Esophagus squamous epithelium (tissue), 4 donors: ENCODE data around the gene ACVR2B.

Source experiments
- CTCF ChIP-seq, 6 experiments: fragments of 450-650 bp in 4 of 6; fragments of 200-600 bp in 2 of 6; sonication (generic) in 2 of 6; IDR thresholded peaks; one replicate each; pipeline ENCODE4 v1.5.1; 2016 to 2019; ENCODE audit warnings: antibody characterized with exemption in 6 of 6, mild to moderate bottlenecking in 4 of 6, moderate library complexity in 4 of 6
- POLR2A ChIP-seq, 4 donors: fragments of 450-650 bp; IDR thresholded peaks; one replicate each; pipeline ENCODE4 v1.6.1; 2017; ENCODE audit warnings: antibody characterized with exemption in 4 of 4, mild to moderate bottlenecking in 4 of 4, moderate library complexity in 3 of 4

- TF ChIP-seq CTCF (IDR thresholded peaks at IDR 0.05) (no peak), POLR2A (IDR thresholded peaks at IDR 0.05) (no peak)
These were observed 74.8 kb downstream of the ACVR2B start for GRCh38 chr3:38528457-38528856.
